SK-N-SH (cell line): ENCODE measurements around the gene KY.

ENCODE experiments used
- CTCF ChIP-seq: fragments of 200-600 bp; sonication (generic); IDR thresholded peaks from 2 replicates; pipeline ENCODE4 v1.6.1; 2017; ENCODE audit warnings: antibody characterized with exemption, mild to moderate bottlenecking, moderate library complexity
- EZH2phosphoT487 ChIP-seq: fragments of 200-600 bp; sonication (generic); IDR thresholded peaks from 2 replicates; pipeline ENCODE4 v1.6.1; 2017; ENCODE audit warnings: low read depth, mixed run types, mild to moderate bottlenecking, antibody characterized with exemption, moderate library complexity, borderline replicate concordance
- MXI1 ChIP-seq: IDR thresholded peaks from 2 replicates; pipeline ENCODE4 v1.6.1; 2012; ENCODE audit warnings: mild to moderate bottlenecking, low read depth, low read length, improper control_type of control experiment
- POLR2AphosphoS5 ChIP-seq: IDR thresholded peaks from 2 replicates; pipeline ENCODE4 v1.6.1; 2012; ENCODE audit warnings: low read depth, low read length
- RAD21 ChIP-seq: IDR thresholded peaks from 2 replicates; pipeline ENCODE4 v1.6.1; 2012; ENCODE audit warnings: mild to moderate bottlenecking, low read length
- SIN3A ChIP-seq: IDR thresholded peaks from 2 replicates; pipeline ENCODE4 v1.6.1; 2012; ENCODE audit warnings: low read depth, mild to moderate bottlenecking, low read length, moderate library complexity, borderline replicate concordance
- TAF1 ChIP-seq: IDR thresholded peaks from 2 replicates; pipeline ENCODE4 v1.6.1; 2012; ENCODE audit warnings: low read depth, mild to moderate bottlenecking, low read length, moderate library complexity, borderline replicate concordance
- YY1 ChIP-seq: IDR thresholded peaks from 2 replicates; pipeline ENCODE4 v1.4.0; 2012; ENCODE audit warnings: low read depth, mild to moderate bottlenecking

DNA sequence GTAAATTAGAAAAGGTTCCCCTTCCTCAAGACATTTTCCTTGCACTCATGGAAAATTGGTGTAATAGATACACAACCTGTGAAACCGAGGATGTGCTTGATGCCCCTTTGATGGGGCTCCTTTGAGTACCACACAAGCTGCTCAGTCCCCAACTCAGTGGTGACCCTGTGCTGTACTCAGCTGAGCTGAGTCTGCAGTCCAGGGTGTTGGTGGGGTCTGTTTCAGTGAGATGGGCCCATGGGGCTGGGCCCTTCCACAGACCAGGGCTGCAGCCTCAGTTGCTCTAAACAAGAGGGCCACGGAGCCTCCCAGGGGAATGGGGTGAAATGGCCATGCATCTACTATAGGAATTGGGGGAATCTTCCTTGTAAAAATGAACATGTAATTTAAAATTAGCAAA lies 39.3 kb downstream of the KY start:
- no peak for TF ChIP-seq POLR2AphosphoS5
- TF ChIP-seq EZH2phosphoT487 = no peak
- TF ChIP-seq TAF1 = no peak
- TF ChIP-seq YY1 = no peak
- TF ChIP-seq CTCF = no peak
- no peak for TF ChIP-seq SIN3A
- no peak for TF ChIP-seq RAD21
- TF ChIP-seq MXI1 = no peak
